ENCODE results near the gene PLEKHM3. TPM values are rescaled to one million over a fixed set of nuclear protein-coding genes. Genes with fewer than 3 reads are reported as not detected.
"Not testable (repeated sequence)": the region's sequence is repeated elsewhere in the genome, so short reads cannot be mapped to it uniquely, and the experiment has no call there.

PLEKHM3 gene
- total RNA-seq, 1 donor from 2014 or later: 16.3 TPM

DNA sequence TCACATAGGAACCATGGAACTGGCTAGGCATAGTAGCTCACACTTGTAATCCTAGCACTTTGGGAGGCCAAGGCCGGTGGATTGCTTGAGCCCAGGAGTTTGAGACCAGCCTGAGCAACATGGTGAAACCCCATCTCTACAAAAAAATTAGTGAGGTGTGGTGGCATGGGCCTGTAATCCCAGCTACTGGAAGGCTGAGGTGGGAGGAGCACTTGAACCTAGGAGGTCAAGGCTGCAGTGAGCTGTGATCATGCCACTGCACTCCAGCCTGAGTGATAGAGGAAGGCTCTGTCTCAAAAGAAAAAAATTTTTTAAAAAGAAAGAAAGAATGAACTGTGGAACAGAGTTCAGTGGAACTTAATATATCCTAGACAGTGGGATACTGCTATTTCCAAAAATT is 76.1 kb downstream of the PLEKHM3 start:
- DNase-seq: not testable (repeated sequence)

DNA sequence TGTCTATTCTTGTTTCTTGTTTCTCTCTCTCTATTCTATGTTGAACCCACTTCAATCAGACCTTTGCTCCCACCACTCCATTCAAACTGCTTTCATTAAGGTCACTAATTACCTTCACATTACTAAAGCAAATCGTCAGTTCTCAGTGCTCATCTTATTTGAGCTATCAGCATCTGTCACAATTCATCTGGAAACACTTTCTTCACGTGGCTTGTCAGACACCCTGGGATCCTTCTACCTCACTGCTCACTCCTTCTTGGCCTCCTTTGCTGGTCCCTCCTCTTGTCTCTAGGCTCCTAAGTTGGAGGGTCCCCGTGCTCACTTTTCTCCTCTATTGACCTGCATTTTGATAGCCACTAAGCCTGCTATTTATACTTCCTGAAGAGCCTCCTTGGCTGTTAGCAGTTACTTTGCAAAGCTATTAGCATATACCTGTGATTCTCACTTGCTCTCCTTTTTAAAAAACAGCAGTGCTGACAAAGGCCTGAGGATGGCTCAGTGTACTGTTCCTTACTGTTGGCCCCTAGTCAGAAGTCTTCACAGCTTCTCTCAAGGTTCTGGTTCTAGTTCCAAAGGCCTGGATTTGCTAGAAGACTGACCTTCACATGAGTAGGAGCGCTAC is 80.2 kb downstream of the PLEKHM3 start:
- no peak for DNase-seq

DNA sequence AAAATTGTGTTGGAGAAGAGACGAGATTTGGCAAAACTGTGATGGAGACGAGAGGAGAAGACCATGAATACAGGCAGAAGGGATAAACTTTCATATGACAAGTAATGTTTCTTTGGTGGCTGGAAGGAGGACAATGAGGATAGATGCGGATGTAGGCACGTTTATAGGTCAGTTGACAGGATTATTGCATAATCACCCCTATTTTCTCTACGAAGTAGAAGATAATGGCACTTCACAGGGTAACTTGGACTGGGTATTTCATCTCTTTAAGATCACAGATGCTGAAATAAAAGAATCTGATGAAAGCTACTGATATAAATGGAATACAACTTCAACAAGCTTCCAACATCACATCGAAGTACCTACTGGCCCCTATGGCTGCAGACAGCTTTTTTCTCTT is 81.0 kb downstream of the PLEKHM3 start:
- DNase-seq: no peak

DNA sequence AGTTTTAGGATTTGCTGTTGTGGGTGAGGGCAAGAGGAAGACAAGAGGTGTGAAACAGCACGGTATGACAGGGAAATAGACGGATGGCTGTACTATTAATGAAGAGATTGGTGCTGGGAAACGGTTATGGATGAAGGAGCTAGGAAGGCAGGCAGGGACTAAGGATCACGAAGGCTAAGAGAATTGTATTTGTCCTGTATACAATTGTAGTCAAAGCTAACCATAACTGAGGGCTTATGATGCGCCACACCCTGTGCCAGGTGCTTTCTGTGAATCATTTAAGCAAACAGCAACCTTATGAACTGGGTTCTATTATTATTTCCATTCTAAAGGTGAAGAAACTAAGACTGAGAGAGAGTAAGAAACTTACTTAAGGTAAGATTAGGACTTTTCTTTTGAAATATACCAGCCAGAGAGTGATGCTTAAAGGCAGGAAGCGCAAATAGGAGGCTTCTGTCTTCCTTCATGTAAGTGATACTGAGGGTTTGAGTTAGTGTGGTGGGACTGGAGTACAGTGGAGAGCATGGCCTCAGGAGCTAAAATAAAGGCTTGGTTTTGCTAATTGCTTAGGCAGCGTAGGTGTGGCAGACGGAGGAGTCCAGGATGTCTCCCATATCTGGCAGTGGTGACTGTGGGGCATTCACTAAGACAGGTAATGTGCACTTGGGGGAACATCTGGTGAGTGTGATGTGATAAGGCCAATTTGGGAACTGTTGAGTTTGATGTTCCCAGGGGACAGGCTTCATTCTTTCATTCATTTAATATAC is 85.8 kb downstream of the PLEKHM3 start:
- no peak for DNase-seq

DNA sequence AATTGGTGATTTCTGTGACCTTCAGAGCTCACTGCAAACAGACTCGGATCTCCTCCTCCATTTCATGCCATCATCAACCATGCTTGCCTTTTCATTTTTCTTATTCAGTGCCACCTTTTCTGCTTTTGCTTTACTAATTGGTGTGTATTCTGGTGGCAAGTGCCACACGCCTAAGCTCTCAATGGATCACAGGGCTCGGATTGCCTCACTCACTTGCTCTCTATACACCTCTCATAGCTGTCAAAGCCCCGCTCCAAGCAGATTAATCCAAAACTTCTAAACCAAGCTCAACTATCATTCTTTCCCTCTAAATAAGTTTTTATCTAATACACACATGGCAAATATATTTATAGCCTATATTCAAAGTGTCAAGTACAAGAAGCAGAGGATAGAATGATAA is 86.4 kb downstream of the PLEKHM3 start:
- no peak for DNase-seq

DNA sequence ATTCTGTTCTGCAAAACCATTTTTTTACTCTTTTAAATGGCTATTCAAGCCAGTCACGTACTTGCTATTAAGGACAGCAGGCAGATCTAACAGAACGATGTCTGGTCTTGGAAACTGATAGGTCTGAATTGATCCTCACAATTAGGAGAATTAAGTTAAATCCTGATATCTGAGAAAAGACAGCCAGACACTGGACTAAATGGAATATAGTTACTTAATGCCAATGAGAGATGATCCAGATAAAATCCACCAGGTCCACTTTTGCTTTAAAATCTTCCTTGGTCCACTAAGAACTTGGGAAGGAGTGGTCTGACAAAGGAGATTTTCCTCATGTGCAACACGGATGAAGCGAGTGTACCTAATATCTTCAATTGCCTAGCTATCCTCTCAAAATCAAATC is 86.9 kb downstream of the PLEKHM3 start:
- no peak for DNase-seq

DNA sequence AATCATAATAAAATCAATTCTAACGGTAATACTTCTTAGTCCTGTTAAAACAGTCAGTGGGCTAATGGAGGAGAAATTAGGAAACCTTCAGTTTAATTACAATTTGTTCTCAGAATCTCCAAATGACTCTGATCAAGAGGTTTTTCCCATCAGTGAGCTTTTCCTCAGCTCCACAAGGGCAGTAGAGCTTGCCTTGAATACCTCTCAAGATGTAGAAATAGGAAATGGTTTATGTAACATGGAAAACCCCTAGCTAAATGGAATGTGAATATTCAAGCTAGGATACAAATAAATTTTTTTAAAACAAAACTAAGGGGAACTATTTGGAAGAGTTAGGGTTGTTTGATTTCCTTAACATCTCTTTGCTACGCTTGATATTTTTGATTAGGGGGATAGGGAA is 87.5 kb downstream of the PLEKHM3 start:
- DNase-seq: no peak

DNA sequence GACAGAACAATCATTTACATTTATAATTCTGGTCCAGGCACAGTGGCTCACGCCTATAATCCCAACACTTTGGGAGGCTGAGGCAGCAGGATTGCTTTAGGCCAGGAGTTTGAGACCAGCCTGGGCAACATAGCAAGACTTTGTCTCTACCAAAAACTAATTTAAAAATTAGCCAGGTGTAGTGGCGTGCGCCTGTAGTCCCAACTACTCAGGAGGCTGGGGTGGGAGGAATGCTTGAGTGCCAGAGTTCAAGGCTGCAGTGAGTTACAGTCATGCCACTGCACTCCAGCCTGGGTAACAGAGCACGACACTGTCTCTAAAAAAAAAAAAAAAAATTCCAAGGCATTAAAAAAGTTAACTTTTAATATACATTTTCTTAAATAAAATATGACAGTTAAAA is 88.1 kb downstream of the PLEKHM3 start:
- no peak for DNase-seq

DNA sequence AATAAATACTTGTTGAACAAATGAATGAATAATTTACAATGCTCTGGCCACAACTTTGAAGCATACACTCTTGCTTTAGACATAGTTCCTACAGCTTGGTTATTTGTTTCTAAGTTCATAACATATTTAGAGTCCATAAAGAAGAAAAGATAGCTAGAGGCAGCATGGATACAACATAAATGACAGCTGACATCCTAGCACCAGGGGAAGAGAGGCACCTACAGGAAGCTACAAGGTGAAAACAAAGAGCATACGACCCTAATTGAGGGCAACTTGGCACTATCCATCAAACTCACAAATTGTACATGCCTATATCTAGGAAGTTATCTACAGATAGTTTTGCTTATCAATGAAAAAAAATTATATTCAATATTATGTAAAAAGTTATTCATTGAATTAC is 88.9 kb downstream of the PLEKHM3 start:
- no peak for DNase-seq

DNA sequence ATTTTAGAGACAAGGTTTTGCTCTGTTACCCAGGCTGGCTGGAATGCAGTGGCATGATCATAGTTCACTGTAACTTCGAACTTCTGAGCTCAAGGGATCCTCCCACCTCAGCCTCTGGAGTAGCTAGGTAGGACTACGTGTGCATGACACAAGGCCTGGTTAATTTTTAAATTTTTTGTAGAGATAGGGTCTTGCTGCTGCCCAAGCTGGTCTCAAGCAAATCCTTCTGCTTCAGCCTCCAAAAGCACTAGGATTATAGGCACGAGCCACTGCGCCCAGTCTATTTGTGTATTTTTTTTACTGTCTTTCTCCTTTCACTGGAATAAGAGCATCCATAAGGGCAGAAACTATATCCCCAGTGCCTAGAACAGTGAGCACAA is 89.3 kb downstream of the PLEKHM3 start:
- DNase-seq: no peak

DNA sequence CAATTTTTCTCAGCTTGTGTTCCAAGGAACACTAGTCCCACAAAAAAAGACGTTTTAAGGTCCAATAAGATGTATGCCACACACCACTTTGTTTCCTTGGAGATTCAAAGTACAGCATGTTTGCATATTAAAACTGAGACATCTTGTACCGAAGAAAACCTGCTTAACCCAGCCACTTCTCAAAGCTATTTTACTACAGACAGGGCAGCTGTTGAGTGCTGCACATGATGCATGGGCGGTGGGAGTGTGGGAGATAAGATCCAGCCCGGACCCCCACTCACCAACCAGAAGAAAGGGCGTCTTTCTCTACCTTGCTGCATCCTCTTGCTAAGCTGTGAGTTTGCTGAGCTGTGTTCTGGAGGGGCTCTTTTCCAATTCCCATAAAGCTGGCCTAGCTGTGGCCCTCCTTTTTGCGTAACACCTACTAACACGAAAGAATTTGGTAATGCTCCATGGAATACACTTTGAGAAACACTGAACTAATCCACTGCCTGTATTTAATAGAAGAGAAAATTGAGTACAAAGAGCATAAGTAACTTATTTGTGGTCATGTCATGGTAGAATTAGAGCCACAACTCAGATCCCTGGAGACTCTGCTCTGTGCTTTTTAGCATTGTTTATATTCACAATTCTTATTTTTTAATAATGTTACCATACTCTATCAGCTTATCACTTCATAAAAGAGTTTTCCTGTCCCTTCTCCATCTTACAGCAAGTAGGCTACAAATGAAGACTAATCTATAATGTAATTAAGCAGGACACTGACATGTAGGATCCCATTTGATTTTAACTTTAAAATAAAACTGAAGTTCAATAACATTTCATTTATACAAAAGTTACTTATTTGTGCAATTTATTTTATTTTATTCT is 90.0 kb downstream of the PLEKHM3 start:
- DNase-seq: no peak

DNA sequence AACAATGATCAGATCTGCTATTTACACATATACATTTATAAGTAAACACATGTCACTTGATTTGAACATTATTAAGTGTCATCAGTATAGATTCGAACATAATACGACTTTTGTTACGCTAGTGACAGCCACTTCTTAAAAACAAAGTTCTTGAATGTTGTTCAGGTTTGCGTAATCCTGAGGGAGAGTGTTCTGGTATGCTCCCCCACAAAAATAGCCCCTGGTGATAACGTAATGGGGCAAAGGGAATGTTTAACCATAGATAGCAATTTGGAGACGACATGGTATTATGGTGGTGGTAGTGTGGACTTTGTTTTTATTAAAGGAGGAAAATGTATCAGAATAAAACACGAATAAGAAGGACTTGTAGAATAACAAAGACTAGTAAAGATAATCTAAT is 90.6 kb downstream of the PLEKHM3 start:
- DNase-seq: no peak

DNA sequence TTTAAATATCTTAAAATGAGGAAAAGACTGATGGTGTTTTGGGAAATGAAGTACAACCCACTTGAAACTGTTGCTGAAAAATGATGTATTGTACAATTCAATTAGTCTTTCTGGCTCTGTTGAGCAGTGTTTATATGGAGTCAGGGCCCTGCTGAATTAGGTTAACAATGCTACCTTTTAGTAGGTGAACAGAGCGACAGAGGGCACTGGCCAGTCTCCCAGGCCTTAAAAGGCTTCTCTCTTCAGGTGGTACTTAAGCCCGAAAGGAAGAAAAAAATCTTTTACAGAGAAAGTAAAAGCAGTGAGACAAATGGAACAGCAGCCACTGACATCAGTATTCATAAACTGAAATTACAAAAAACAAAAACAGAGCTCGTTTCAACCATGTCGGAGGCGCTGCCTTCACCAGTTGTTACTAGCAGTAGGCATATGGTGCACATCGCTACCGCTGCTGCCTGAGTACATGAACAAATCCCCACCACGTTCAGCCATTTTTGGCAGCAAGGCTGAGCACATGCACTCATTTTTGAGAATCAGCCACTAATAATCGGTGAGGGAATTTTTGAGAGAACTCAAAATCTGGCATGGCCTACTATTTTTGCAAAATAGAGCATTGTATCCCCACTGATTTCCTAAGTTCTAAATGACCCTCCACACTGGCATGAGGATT is 91.8 kb downstream of the PLEKHM3 start:
- no peak for DNase-seq

DNA sequence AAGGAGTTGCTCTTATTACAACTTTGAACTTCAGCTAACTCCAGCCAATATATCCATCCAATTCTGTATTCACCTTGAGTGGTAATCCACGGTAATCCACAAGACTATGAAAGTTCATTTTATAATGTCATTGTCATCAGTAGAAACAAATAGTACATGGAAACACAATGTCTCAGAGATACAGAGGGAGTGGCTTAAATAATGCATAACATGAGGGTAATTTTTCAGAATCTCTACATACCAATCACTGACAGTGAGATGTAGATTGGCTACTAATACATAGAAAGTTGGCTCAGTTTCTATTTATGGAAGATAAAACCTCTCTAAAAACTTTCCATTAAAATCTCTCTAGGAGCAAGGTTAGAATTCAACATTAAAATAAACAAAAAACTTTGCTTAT is 93.2 kb downstream of the PLEKHM3 start:
- DNase-seq: no peak

DNA sequence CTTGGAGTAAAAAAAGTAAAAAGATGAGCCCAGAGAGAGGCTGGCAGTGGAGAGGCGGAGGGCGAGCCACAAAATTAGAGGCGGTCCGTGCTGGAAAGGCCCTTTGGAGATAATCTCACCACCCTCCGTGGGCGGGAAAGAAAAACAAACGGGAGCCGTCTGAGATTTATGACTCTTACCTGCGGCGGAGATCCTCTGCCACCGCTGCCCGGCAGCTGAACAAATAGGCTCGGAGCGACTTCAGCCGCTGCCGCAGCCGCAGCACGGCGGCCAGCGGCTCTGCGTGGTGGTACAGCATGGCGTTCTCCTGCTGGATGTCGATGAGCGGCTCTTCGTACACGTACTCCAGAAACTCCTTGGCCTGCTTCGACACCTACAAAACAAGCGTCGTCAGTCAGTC is 94.6 kb downstream of the PLEKHM3 start:
- no peak for DNase-seq

DNA sequence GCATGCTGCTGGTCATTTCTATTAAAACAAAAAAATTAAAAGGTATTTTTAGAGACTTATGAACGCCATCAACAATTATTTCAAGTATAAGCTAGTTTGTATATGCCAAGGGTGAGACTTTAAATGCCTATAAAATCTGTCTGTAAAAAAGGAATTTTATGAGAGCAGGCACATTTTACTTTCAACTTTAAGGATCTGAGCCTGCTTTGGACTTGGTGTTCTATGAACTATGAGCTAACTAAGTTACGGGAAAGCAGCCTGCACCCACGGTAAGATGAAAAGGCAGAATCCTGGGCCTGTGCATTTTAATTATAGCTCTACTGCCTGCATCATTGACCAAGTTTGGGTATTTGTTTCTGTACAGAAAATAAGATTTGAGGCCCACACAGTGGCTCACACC is 95.4 kb downstream of the PLEKHM3 start:
- DNase-seq: no peak

DNA sequence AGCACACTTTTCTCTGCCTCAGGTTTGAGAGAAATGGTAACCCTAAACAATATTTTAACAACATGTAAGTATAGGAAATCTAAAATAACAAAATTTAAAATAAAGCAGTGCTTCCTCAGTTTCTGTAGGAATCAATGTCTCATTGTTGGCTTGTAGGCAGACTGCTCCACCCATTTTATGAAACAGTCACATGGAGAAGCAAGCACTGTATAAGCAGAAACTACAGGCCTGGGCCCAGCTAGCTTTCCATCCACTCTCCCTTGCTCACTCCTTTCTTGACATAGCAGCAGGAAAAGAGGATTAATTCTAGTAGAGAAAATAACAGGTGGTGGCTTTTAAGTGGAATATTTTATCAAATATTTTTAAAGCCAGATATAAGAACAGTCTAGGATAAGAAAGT is 97.2 kb downstream of the PLEKHM3 start:
- DNase-seq: no peak

DNA sequence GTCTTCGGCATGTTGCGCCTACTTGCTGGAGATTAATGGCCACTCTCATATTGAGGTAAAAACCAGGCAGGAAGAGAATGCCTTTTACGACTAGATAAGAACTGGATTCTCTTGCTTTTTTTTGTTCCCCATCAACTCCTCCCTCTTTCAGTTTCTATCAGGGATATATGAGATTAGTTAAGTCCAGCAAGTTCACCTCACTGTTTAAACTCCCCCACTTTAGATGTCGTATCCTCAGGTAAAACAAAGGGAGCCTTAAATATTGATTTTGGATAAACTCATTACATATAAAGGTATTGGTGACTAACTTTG is 98.4 kb downstream of the PLEKHM3 start:
- no peak for DNase-seq

DNA sequence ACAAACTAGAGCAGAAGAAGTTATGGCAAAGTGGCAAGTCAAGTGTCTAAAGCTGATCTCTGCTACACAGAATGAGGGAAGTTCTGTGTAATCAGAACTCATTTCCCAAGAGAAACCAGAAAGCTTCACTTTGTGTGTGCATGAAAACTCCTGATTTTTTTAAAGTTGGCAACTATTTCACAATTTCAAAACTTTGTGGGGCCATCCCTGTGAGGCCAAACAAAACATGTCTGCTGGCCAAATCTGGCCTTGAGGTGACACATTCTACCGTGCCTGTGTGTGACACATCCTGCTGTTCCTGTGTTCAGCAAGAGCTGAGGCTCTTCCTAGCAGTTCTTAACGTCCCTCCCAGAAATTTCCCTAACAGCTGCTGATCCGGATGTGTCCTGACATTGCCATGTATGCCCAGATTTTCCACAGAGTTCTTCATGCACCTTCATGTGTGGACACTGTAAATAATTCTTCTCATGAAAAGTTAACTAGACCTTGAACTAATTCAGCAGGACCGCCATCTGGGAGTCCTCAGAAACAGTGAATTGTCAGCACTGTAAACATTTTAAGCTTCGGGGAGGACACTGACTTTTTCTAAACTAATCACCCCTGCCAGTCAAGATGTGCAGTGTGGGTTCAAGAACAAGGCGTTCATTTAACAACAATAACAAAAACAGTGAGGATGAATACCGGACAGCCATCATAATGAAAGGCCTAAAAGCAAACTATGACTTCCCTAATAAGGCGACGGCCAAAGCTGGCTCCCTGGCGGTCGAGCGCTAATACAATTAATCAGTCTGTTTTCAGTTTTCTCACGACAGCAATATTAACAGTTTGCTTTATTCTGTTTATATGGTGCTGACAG is 99.0 kb downstream of the PLEKHM3 start:
- DNase-seq: no peak

DNA sequence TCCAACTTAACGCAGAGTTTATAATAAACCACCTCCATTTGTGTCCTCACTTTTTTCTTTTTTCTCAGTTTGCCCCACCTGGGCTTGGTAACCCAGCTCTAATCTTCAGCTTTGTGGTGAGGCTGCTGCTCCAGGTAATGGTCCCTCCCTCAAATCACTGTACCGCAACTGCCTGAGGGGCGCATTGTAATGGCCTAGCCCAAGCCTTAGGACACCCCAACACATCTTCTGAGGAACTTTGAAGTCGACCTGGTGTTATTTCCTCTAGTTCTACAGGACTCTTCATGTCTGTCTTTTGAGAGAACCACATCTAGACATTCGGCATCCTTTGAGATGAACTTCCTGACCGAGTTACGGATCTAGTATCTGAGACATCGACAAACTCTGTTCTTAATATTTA is 99.7 kb downstream of the PLEKHM3 start:
- DNase-seq: no peak

DNA sequence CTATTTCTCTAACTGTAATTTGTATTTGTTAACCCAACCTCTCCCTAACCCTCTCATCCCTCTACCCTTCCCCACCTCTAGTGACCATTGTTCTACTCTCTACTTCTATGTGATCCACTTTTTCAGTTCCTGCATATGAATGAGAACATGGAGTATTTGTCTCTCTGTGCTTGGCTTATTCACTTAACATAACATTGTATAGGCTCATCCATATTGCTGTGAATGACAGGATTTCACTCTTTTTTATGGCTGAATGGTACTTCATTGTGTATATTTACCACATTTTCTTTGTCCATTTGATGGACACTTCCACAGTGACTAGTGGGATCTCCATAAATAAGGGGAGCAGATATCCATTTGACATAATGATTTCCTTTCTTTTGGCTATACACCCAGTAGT is 103.7 kb downstream of the PLEKHM3 start:
- no peak for DNase-seq

DNA sequence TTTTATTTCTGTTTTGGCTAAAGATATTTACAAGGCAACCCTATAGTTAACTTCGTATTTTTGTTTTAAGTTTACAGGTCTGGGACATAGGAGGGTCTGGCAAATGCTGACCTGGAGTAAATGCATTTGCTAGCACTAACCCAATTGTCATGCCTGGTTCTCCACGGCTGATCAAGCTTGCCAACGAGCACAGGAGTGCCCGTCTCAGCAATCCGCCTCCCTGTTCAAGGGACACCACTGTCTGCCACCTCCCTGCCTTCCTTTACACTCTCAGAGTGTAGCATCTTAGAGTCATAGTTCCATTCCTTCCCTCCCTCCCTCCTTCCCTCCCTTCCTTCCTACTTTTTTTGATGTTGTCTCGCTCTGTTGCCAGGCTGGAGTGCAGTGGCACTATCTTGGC is 104.6 kb downstream of the PLEKHM3 start:
- DNase-seq: no peak

Measured in skin of body (tissue), 2 donors.